GM19468 (cell line): ENCODE results near the gene CACNA1C.

ENCODE experiments used
- ATAC-seq: cut with Tn5 transposase; IDR thresholded peaks from one replicate; pipeline ENCODE4 v1.9.1; 2021; ENCODE audit warnings: mild to moderate bottlenecking, moderate library complexity, moderate number of reproducible peaks; ENCODE audit not compliant: unreplicated experiment; ENCODE audit errors: extremely low read depth

The CACNA1C gene

GRCh38 chr12:2544230-2544629 lies 491.4 kb downstream of the CACNA1C start:
- no peak for ATAC-seq

GRCh38 chr12:2547273-2548044 lies 494.7 kb downstream of the CACNA1C start:
- no peak for ATAC-seq

GRCh38 chr12:2548081-2548480 lies 495.3 kb downstream of the CACNA1C start:
- ATAC-seq, result no peak

- no peak for ATAC-seq
These were observed 498.0 kb downstream of the CACNA1C start for GRCh38 chr12:2550561-2551411.

- ATAC-seq, result no peak
These were observed 498.7 kb downstream of the CACNA1C start for GRCh38 chr12:2551412-2551900.

GRCh38 chr12:2552000-2552756 lies 499.4 kb downstream of the CACNA1C start:
- ATAC-seq, result no peak

- ATAC-seq, result no peak
These were observed 500.8 kb downstream of the CACNA1C start for GRCh38 chr12:2553388-2554126.

- ATAC-seq, result no peak
These were observed 502.8 kb downstream of the CACNA1C start for GRCh38 chr12:2555487-2556082.

GRCh38 chr12:2557597-2557996 lies 504.8 kb downstream of the CACNA1C start:
- no peak for ATAC-seq

- ATAC-seq, result no peak
These were observed 507.1 kb downstream of the CACNA1C start for GRCh38 chr12:2559931-2560330.

- ATAC-seq, result no peak
These were observed 507.6 kb downstream of the CACNA1C start for GRCh38 chr12:2560356-2560755.

- no peak for ATAC-seq
These were observed 508.6 kb downstream of the CACNA1C start for GRCh38 chr12:2561367-2561766.

GRCh38 chr12:2562400-2562799 lies 509.6 kb downstream of the CACNA1C start:
- no peak for ATAC-seq

GRCh38 chr12:2563709-2564108 lies 510.9 kb downstream of the CACNA1C start:
- no peak for ATAC-seq

GRCh38 chr12:2566161-2566560 lies 513.4 kb downstream of the CACNA1C start:
- no peak for ATAC-seq

- ATAC-seq, result no peak
These were observed 514.9 kb downstream of the CACNA1C start for GRCh38 chr12:2567711-2568110.

GRCh38 chr12:2570562-2570961 lies 517.8 kb downstream of the CACNA1C start:
- no peak for ATAC-seq

- ATAC-seq, result no peak
These were observed 521.7 kb downstream of the CACNA1C start for GRCh38 chr12:2574355-2574935.

- ATAC-seq, result no peak
These were observed 522.5 kb downstream of the CACNA1C start for GRCh38 chr12:2575245-2575644.
